Activated gamma-delta T cell (primary cell): Measurements from ENCODE around the gene TMEM120B.
"Not testable (repeated sequence)": the region's sequence is repeated elsewhere in the genome, so short reads cannot be mapped to it uniquely, and the experiment has no call there.

Experiments
- DNase-seq: peaks from one replicate; lab custom pipeline; 2025; lab: John Stamatoyannopoulos, UW
- total RNA-seq, 2 donors: gene quantifications; one replicate each; lab custom pipeline; 2026; lab: John Stamatoyannopoulos, UW

The TMEM120B gene
- total RNA-seq: 20.3 to 29.3 reads per million in 2 donors

GRCh38 chr12:121712461-121713256 lies at the start of gene TMEM120B:
TSS of gene TMEM120B (plus strand) at chr12:121712752. CDS start at chr12:121712896, 144 bp downstream.
- DNase-seq: peak; percentile 86

- no peak for DNase-seq
These were observed 49.0 kb upstream of the TMEM120B start for GRCh38 chr12:121663610-121663929.

GRCh38 chr12:121666829-121667228 lies 45.7 kb upstream of the TMEM120B start:
- DNase-seq: not testable (repeated sequence)

- no peak for DNase-seq
These were observed 43.6 kb upstream of the TMEM120B start for GRCh38 chr12:121668750-121669520.

GRCh38 chr12:121669521-121669900 lies 43.0 kb upstream of the TMEM120B start, which contains the start of gene MORN3:
TSS of gene MORN3 (minus strand) at chr12:121669654. CDS start at chr12:121669483, 171 bp downstream.
- no peak for DNase-seq

- DNase-seq: no peak
These were observed 39.5 kb upstream of the TMEM120B start for GRCh38 chr12:121673013-121673511.

GRCh38 chr12:121676190-121676589 lies 36.4 kb upstream of the TMEM120B start:
- no peak for DNase-seq

GRCh38 chr12:121678305-121678704 lies 34.2 kb upstream of the TMEM120B start:
- no peak for DNase-seq

- no peak for DNase-seq
These were observed 33.7 kb upstream of the TMEM120B start for GRCh38 chr12:121678716-121679300.

- not testable (repeated sequence) for DNase-seq
These were observed 32.8 kb upstream of the TMEM120B start for GRCh38 chr12:121679661-121680197.

- no peak for DNase-seq
These were observed 23.6 kb upstream of the TMEM120B start for GRCh38 chr12:121688966-121689365.

- DNase-seq: no peak
These were observed 23.1 kb upstream of the TMEM120B start for GRCh38 chr12:121689430-121689829.

GRCh38 chr12:121692744-121693143 lies 19.8 kb upstream of the TMEM120B start:
- not testable (repeated sequence) for DNase-seq

- DNase-seq: no peak
These were observed 19.3 kb upstream of the TMEM120B start for GRCh38 chr12:121693155-121693687.

GRCh38 chr12:121697093-121697698 lies 15.4 kb upstream of the TMEM120B start:
- no peak for DNase-seq

GRCh38 chr12:121697861-121698260 lies 14.7 kb upstream of the TMEM120B start:
- DNase-seq: not testable (repeated sequence)

- no peak for DNase-seq
These were observed 10.8 kb upstream of the TMEM120B start for GRCh38 chr12:121701667-121702277.

GRCh38 chr12:121702944-121703343 lies 9.6 kb upstream of the TMEM120B start:
- no peak for DNase-seq

GRCh38 chr12:121705514-121705913 lies 7.0 kb upstream of the TMEM120B start:
- no peak for DNase-seq

- no peak for DNase-seq
These were observed 4.1 kb upstream of the TMEM120B start for GRCh38 chr12:121708313-121709063.
